Hematopoietic multipotent progenitor cell treated with erythropoietin and hydrocortisone succinate and interleukin-3 and kit ligand, for 17 days (in vitro differentiated cells): ENCODE measurements around the gene AP4B1.

Experiments used
- DNase-seq: peaks from one replicate; pipeline ENCODE4 v3.0.0-alpha.2; 2015; ENCODE audit warnings: low spot score

The AP4B1 gene

GRCh38 chr1:113930499-113931161, 26.0 kb upstream of the AP4B1 start:
- DNase-seq = peak; percentile 64

- peak; percentile 83 for DNase-seq
These were observed 25.3 kb upstream of the AP4B1 start for GRCh38 chr1:113929750-113930498.

- peak; percentile 91 for DNase-seq
These were observed 24.5 kb upstream of the AP4B1 start, which contains the start of gene HIPK1 for GRCh38 chr1:113928941-113929749. Gene HIPK1, plus strand, starts transcription at chr1:113929324.

- peak; percentile 64 for DNase-seq
These were observed 23.8 kb upstream of the AP4B1 start for GRCh38 chr1:113928187-113928930.

- DNase-seq = no peak
These were observed 19.9 kb upstream of the AP4B1 start for GRCh38 chr1:113924473-113924872.

GRCh38 chr1:113922957-113923356, 18.4 kb upstream of the AP4B1 start:
- no peak for DNase-seq

- DNase-seq = peak; percentile 47
These were observed 13.6 kb upstream of the AP4B1 start for GRCh38 chr1:113918243-113918642.

- DNase-seq = peak; percentile 34
These were observed 12.9 kb upstream of the AP4B1 start for GRCh38 chr1:113917400-113918082.

GRCh38 chr1:113916974-113917373, 12.4 kb upstream of the AP4B1 start:
- DNase-seq = no peak

- DNase-seq = peak; percentile 92
These were observed 9.5 kb upstream of the AP4B1 start for GRCh38 chr1:113913887-113914664.

GRCh38 chr1:113913312-113913668, 8.7 kb upstream of the AP4B1 start:
- DNase-seq = no peak

GRCh38 chr1:113912594-113913311, 8.2 kb upstream of the AP4B1 start:
- DNase-seq = peak; percentile 70

- no peak for DNase-seq
These were observed 849 bp upstream of the AP4B1 start for GRCh38 chr1:113905435-113905861.

- DNase-seq = no peak
These were observed 316 bp downstream of the AP4B1 start for GRCh38 chr1:113904293-113904673.

- DNase-seq = no peak
These were observed 902 bp downstream of the AP4B1 start for GRCh38 chr1:113903501-113904292.

- no peak for DNase-seq
These were observed 3.4 kb downstream of the AP4B1 start for GRCh38 chr1:113901191-113901590.

GRCh38 chr1:113899111-113899510, 5.5 kb downstream of the AP4B1 start:
- no peak for DNase-seq

- DNase-seq = no peak
These were observed 6.3 kb downstream of the AP4B1 start for GRCh38 chr1:113898241-113898814.

GRCh38 chr1:113895961-113896360, 8.6 kb downstream of the AP4B1 start:
- no peak for DNase-seq
